HG02840 (cell line): ENCODE results near the gene GJA10.
A peak's percentile ranks its signal among the peaks of the same experiment; 100 is the strongest.

Source experiments
- ATAC-seq: cut with Tn5 transposase; IDR thresholded peaks from one replicate; pipeline ENCODE4 v1.9.1; 2021; ENCODE audit warnings: mild to moderate bottlenecking, moderate library complexity, moderate number of reproducible peaks; ENCODE audit not compliant: unreplicated experiment, low FRiP score

GJA10 gene

GRCh38 chr6:89916136-89916920, 22.1 kb downstream of the GJA10 start:
- no peak for ATAC-seq

- ATAC-seq: no peak
Observed at GRCh38 chr6:89917216-89917615, 22.9 kb downstream of the GJA10 start.

- ATAC-seq: no peak
Observed at GRCh38 chr6:89917801-89918366, 23.6 kb downstream of the GJA10 start.

- no peak for ATAC-seq
Observed at GRCh38 chr6:89921197-89921596, 26.9 kb downstream of the GJA10 start.

GRCh38 chr6:89921691-89922090, 27.4 kb downstream of the GJA10 start:
- ATAC-seq: no peak

- no peak for ATAC-seq
Observed at GRCh38 chr6:89924231-89924630, 30.0 kb downstream of the GJA10 start.

- no peak for ATAC-seq
Observed at GRCh38 chr6:89925826-89926225, 31.6 kb downstream of the GJA10 start.

GRCh38 chr6:89927264-89927663, 33.0 kb downstream of the GJA10 start:
- ATAC-seq: no peak

- no peak for ATAC-seq
Observed at GRCh38 chr6:89927791-89928550, 33.7 kb downstream of the GJA10 start.

GRCh38 chr6:89928604-89929003, 34.3 kb downstream of the GJA10 start:
- no peak for ATAC-seq

GRCh38 chr6:89930789-89931188, 36.5 kb downstream of the GJA10 start:
- no peak for ATAC-seq

GRCh38 chr6:89932245-89932802, 38.1 kb downstream of the GJA10 start:
- no peak for ATAC-seq

GRCh38 chr6:89934685-89935366, 40.6 kb downstream of the GJA10 start:
- ATAC-seq: no peak

- no peak for ATAC-seq
Observed at GRCh38 chr6:89936177-89936576, 41.9 kb downstream of the GJA10 start.

- no peak for ATAC-seq
Observed at GRCh38 chr6:89938014-89938413, 43.7 kb downstream of the GJA10 start.

- ATAC-seq: no peak
Observed at GRCh38 chr6:89939144-89939543, 44.9 kb downstream of the GJA10 start.

GRCh38 chr6:89940225-89941027, 46.2 kb downstream of the GJA10 start:
- peak; percentile 67 for ATAC-seq

GRCh38 chr6:89941031-89941762, 46.9 kb downstream of the GJA10 start:
- ATAC-seq: no peak
